Measurements from ENCODE around the gene HOATZ. TPM values are rescaled to one million over a fixed set of nuclear protein-coding genes. Genes with fewer than 3 reads are reported as not detected.

Gene HOATZ
- total RNA-seq, 1 donor from 2014 or later: 15.0 TPM

- H3K4me3 ChIP-seq: no peak overlapping the region
- no peak for TF ChIP-seq CTCF (IDR thresholded peaks at IDR 0.05)
- no peaks in the 10 kb centered on the region for H3K4me1 ChIP-seq
- no peaks in the 10 kb centered on the region for H3K27me3 ChIP-seq (ENCODE audit: low read depth)
- H3K36me3 ChIP-seq: peaks cover 12% of the 10 kb centered on the region
- no peak overlapping the region for H3K27ac ChIP-seq
- DNase-seq (no peak), ATAC-seq (no peak)
- intact Hi-C loops (cut with DNase I): no loop called here
- H3K9me3 ChIP-seq: no peaks in the 10 kb centered on the region
Observed at GRCh38 chr11:111549196-111549868, 34.8 kb downstream of the HOATZ start.

GRCh38 chr11:111549869-111550203 lies 35.3 kb downstream of the HOATZ start:
- no peak for ATAC-seq

GRCh38 chr11:111550258-111550657 lies 35.7 kb downstream of the HOATZ start:
- Histone ChIP-seq H3K4me1 (no peaks in the 10 kb centered on the region), H3K27ac (no peak overlapping the region), H3K27me3 (ENCODE audit: low read depth) (no peaks in the 10 kb centered on the region), H3K4me3 (no peak overlapping the region), H3K9me3 (no peaks in the 10 kb centered on the region), H3K36me3 (peaks cover 12% of the 10 kb centered on the region)
- intact Hi-C loops (cut with DNase I): no loop called here
- TF ChIP-seq CTCF (IDR thresholded peaks at IDR 0.05): no peak
- no peak for ATAC-seq
- no peak for DNase-seq

More at GRCh38 chr11:111549869-111550203, 35.3 kb downstream of the HOATZ start:
- TF ChIP-seq CTCF (IDR thresholded peaks at IDR 0.05): no peak
- intact Hi-C loops (cut with DNase I): no loop called here
- no peaks in the 10 kb centered on the region for H3K9me3 ChIP-seq
- H3K27ac ChIP-seq: no peak overlapping the region
- no peaks in the 10 kb centered on the region for H3K4me1 ChIP-seq
- no peaks in the 10 kb centered on the region for H3K27me3 ChIP-seq (ENCODE audit: low read depth)
- peaks cover 12% of the 10 kb centered on the region for H3K36me3 ChIP-seq
- H3K4me3 ChIP-seq: no peak overlapping the region
- DNase-seq: no peak

- no peak for DNase-seq
- intact Hi-C loops (cut with DNase I): no loop called here
- H3K4me1 ChIP-seq: peaks cover 4% of the 10 kb centered on the region
- no peaks in the 10 kb centered on the region for H3K27me3 ChIP-seq (ENCODE audit: low read depth)
- H3K4me3 ChIP-seq: no peak overlapping the region
- H3K9me3 ChIP-seq: no peaks in the 10 kb centered on the region
- no peak for ATAC-seq
- H3K27ac ChIP-seq: no peak overlapping the region
- no peaks in the 10 kb centered on the region for H3K36me3 ChIP-seq
- no peak for TF ChIP-seq CTCF (IDR thresholded peaks at IDR 0.05)
Observed at GRCh38 chr11:111554532-111554931, 40.0 kb downstream of the HOATZ start.

GRCh38 chr11:111555255-111555654 lies 40.7 kb downstream of the HOATZ start:
- no peak for DNase-seq
- no peaks in the 10 kb centered on the region for H3K27me3 ChIP-seq (ENCODE audit: low read depth)
- peaks cover 2% of the 10 kb centered on the region for H3K36me3 ChIP-seq
- intact Hi-C loops (cut with DNase I): no loop called here
- H3K9me3 ChIP-seq: no peaks in the 10 kb centered on the region
- H3K4me3 ChIP-seq: no peak overlapping the region
- no peak for TF ChIP-seq CTCF (IDR thresholded peaks at IDR 0.05)
- H3K27ac ChIP-seq: no peak overlapping the region
- no peak for ATAC-seq
- peaks cover 4% of the 10 kb centered on the region for H3K4me1 ChIP-seq

Measured in lower lobe of right lung (tissue), 2 donors.